Measurements from ENCODE around the gene AK9.

AK9 gene

GRCh38 chr6:109508166-109508860 lies 182.7 kb downstream of the AK9 start:
- no peak for DNase-seq

DNA sequence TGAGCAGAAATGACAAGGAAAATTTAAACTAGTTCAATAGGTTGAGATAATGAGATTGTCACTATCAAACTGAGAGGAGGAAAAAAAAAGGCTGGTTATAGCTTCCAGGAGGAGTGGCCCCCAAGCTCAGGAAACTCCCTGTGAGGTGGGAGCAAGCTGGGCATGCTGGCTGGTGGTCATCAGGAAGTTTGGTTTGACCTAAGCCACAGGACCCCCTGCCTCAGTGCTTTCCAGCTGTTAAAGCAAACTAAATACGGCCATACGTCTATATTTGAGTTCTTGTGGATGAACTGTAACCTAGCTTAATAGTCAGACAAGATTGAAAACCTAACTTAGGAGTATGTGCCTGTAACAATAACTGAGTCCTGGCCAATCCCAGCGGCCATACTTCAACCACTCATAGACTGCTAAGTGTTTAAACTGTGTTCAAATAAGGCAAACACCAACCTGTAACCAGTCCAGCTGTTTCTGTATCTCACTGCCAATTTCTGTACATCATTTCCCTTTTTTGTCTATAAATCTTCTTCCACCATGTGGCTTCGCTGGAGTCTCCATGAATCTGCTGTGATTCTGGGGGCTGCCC lies 183.4 kb downstream of the AK9 start:
- no peak for DNase-seq

GRCh38 chr6:109506841-109507240 lies 184.2 kb downstream of the AK9 start:
- DNase-seq = no peak

- DNase-seq = no peak
Measured at GRCh38 chr6:109506314-109506713, 184.7 kb downstream of the AK9 start.

GRCh38 chr6:109503327-109504224 lies 187.4 kb downstream of the AK9 start:
- no peak for DNase-seq

GRCh38 chr6:109498936-109499335 lies 192.1 kb downstream of the AK9 start:
- peak; percentile 64 for DNase-seq

GRCh38 chr6:109498052-109498451 lies 192.9 kb downstream of the AK9 start:
- no peak for DNase-seq

- DNase-seq = no peak
Measured at GRCh38 chr6:109496036-109496772, 194.8 kb downstream of the AK9 start.

- DNase-seq = no peak
Measured at GRCh38 chr6:109493865-109494264, 197.1 kb downstream of the AK9 start.

DNA sequence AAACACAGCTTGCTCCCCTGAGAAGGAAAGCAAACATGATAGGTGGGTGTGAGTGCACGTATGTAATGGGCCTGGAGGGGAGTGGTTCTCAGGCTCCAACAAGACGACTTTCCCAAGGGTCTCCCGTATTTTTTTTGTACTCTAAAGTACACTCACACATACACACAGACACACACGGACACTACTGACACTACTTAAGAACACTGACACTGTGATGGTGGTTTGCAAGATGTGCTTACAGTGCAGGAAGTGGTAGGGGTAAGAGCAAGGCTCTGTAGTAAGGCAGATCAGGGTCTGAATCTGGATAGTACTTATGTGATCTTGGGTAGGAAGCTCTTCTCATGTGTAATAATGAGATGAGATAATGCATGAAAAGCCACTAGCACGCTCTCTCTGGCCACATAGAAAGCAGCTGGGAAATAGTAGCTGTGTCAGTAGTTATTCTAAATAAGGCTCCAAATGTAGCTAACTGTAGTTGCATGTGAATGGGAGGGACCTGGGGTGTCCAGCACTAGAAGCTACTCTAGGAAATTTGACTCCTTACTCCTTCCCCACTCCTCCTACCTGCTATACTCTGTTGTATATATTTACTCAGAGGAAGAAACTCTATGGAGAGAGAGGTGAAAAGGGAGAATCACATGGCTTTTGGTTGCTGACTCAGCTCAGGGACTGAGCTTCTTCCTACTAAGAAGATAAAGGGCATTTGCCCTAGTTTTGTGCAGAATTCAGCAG lies 199.6 kb downstream of the AK9 start:
- DNase-seq = peak; percentile 22

DNA sequence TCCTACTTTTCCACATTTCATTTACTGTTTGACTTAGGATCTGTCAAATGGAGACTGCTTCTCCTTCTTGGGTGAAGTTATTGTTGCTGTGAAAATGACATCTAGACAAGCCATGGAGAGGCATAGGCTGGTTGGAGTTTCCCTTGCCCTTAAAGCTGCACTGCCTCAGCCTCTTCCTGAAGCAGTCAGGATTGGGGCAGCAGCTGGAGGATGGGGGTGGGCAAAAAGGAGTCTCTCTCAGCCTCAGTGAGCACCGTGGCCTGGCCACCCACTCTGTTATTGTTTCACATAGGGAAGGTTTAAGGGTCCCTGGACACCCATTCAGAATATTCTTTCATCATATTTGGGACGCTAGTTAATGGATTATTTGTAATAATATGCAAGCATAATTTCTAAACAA lies 200.3 kb downstream of the AK9 start:
- DNase-seq = no peak

DNA sequence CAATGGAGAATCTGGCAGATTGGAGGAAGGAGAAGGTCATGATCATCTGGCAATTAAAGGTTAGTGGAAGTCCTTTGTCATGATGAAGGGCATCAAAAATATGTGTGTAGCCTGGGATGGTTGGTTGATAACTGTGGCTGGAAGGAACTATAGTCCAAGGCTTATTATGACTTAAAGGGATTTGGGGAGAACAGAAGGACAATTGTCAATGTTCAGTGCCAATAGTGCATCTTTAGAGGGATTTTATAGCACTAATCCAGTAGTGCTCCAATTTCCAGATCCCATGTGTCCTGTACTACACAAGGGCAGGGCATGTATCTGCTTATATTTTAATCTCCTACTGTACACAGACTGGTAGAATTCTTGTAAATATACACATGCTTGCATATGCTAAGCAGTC lies 203.0 kb downstream of the AK9 start:
- DNase-seq = no peak

- DNase-seq = no peak
Measured at GRCh38 chr6:109486068-109486467, 204.9 kb downstream of the AK9 start.

- DNase-seq = no peak
Measured at GRCh38 chr6:109485266-109485935, 205.6 kb downstream of the AK9 start.

GRCh38 chr6:109484122-109484521 lies 206.9 kb downstream of the AK9 start:
- no peak for DNase-seq

GRCh38 chr6:109483735-109484057 lies 207.3 kb downstream of the AK9 start:
- DNase-seq = no peak

DNA sequence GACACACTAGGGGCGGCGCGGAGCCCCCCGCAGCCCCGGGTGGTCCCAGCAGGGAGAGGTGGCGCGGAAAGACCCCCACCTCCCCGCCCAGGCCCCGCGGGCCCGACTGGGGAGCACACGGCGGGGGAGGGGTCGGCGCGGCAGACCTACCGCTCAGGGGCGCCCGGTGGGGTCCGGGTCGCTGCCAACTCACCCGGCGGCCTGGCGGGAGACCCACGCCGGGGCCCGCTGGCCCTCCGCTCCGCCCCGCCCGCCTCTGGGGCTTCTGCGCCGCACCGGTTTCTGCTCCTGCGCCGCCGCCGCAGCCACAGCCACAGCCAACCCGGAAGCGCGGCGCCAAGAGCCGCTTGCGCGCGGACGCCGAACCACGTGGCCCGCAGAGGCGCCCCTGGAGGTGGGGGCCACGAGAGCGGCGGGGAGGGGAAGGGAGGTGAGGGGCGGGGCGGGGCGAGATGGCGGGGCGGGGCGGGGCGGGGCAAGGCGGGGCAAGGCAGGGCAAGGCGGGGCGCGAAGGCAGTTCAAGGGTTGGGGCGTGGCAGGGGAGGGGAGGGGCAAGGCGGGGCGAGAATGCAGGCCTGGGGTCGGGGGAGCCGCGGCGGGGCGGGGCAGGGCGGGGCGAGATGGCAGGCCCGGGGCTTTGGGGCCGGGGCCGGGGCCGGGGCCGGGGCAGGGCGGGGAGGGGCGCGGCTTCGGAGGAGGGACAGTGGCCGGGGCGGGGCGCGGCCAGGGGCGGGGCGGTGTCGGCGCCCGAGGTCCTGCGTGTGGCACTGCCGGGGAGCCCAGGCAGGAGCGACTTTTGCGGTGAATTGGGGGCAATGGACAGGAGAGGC lies 207.9 kb downstream of the AK9 start, which contains the start of gene ZBTB24:
TSS of gene ZBTB24 (minus strand) at position 315 of the 830 bp plus-strand sequence. CDS start 1,193 bp downstream, outside the sequence.
- peak; percentile 74 for DNase-seq

DNA sequence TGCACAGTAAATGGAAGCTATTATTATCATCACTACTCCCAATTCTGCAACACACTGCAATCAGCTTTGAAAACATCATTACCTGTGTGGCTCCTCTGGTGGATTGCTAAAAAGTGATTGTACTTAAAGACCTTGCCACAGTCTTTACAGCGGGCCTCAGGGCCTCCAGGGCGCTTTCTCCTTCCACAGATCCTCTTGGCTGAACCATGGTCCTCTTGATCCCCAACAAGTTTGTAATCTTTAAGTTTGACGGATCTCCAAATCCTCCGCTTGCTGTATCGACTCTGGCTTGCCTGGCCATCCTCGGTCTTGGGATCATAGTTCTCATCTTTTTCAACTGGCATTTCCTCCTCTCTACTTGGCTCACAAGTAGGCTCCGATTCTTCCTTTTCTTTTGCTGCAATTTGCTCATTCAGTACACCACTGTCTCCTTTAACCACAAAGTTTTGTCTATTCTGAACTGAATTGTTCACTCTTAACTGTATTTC lies 210.0 kb downstream of the AK9 start:
- DNase-seq = no peak

DNA sequence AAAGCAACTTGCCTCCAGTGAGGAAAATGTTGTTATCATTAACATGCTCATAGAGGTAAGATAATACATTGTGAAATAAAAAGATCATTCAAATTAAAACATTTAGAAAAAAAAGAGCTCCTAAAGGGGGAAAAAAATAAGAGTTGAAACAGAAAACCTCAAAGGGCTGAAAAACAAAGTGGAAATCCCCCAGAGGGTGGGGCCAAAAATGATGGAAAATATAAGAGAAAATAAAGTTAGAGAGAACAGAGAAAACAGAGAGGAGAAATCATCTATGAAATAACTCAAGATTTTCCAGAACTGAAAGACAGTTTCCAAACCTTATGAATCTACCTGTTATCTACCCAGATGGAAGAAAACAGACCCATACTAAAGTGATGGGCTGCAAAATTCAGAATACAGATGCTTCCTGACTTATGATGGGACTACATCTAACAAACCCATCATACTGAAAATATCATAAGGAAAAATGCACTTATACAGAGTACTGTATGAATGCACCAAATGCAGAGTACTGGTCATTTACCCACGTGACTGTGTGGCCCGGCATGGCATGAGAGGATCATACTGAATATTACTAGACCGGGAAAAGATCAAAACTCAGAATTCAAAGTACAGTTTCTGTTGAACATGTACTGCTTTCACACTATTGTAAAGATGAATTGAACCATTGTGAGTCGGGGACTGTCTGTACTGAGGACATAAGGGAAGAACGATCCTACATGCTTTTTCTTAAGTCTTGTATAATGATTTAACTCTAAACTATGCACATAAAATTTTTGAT lies 212.0 kb downstream of the AK9 start:
- DNase-seq = no peak
